Activated CD4-positive, alpha-beta T cell treated with anti-CD3 and anti-CD28 coated beads for 48 hours (primary cell): ENCODE measurements around the gene MED27.
"Not testable (repeated sequence)": the region's sequence is repeated elsewhere in the genome, so short reads cannot be mapped to it uniquely, and the experiment has no call there.

Source experiments
- DNase-seq: peaks from one replicate; pipeline ENCODE4 v3.0.0-alpha.2; 2020

MED27 gene

GRCh38 chr9:132075853-132076252 is 3.8 kb downstream of the MED27 start:
- DNase-seq, result no peak

- no peak for DNase-seq
These were observed 4.9 kb downstream of the MED27 start for GRCh38 chr9:132074736-132075135.

- no peak for DNase-seq
These were observed 7.7 kb downstream of the MED27 start for GRCh38 chr9:132071847-132072507.

GRCh38 chr9:132069046-132069898 is 10.4 kb downstream of the MED27 start:
- no peak for DNase-seq

- DNase-seq, result no peak
These were observed 11.1 kb downstream of the MED27 start for GRCh38 chr9:132068605-132069004.

- no peak for DNase-seq
These were observed 13.2 kb downstream of the MED27 start for GRCh38 chr9:132066511-132066910.

- DNase-seq, result no peak
These were observed 13.6 kb downstream of the MED27 start for GRCh38 chr9:132066057-132066456.

GRCh38 chr9:132063281-132063680 is 16.4 kb downstream of the MED27 start:
- no peak for DNase-seq

- DNase-seq, result no peak
These were observed 16.9 kb downstream of the MED27 start for GRCh38 chr9:132062806-132063205.

GRCh38 chr9:132061526-132061925 is 18.1 kb downstream of the MED27 start:
- no peak for DNase-seq

GRCh38 chr9:132059361-132059760 is 20.3 kb downstream of the MED27 start:
- no peak for DNase-seq

GRCh38 chr9:132058226-132058625 is 21.4 kb downstream of the MED27 start:
- not testable (repeated sequence) for DNase-seq

GRCh38 chr9:132056717-132057560 is 22.7 kb downstream of the MED27 start:
- no peak for DNase-seq

- DNase-seq, result no peak
These were observed 23.9 kb downstream of the MED27 start for GRCh38 chr9:132055756-132056155.

GRCh38 chr9:132054024-132054423 is 25.6 kb downstream of the MED27 start:
- DNase-seq, result no peak

GRCh38 chr9:132049900-132050299 is 29.8 kb downstream of the MED27 start:
- no peak for DNase-seq

GRCh38 chr9:132049323-132049882 is 30.3 kb downstream of the MED27 start:
- DNase-seq, result no peak

GRCh38 chr9:132048201-132048600 is 31.5 kb downstream of the MED27 start:
- DNase-seq, result no peak

GRCh38 chr9:132046456-132046855 is 33.2 kb downstream of the MED27 start:
- DNase-seq, result no peak

GRCh38 chr9:132044176-132044875 is 35.3 kb downstream of the MED27 start:
- DNase-seq, result no peak

GRCh38 chr9:132043708-132044107 is 36.0 kb downstream of the MED27 start:
- DNase-seq, result no peak

- no peak for DNase-seq
These were observed 37.3 kb downstream of the MED27 start for GRCh38 chr9:132042324-132042723.
